ENCODE results near the gene MRPL41. TPM values are rescaled to one million over a fixed set of nuclear protein-coding genes. Genes with fewer than 3 reads are reported as not detected.
A peak's percentile ranks its signal among the peaks of the same experiment; 100 is the strongest.
"Not testable (repeated sequence)": the region's sequence is repeated elsewhere in the genome, so short reads cannot be mapped to it uniquely, and the experiment has no call there.

MRPL41 gene
- total and polyA plus RNA-seq, 11 donors = 118 to 847 (median 196) TPM

DNA sequence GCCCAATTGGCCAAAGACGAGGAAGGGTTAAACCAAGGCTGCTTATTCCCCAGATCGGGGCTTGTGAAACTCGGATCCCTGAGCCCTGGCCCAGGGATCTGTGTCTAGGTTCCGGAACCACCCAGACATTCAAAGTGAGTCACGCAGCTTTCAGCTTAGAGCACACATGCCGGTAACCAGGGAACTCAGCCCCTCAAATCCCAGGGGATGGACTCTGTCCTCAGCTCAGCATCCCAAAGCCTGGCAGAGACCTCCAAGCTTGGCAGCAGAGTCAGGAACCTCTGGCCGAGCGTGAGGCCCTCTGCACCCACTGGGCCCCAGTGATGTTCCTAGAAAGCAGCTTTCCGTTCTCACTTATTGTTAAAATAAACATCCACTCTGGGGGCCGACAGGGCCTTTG, 6.6 kb upstream of the MRPL41 start:
- DNase-seq (no peak), ATAC-seq (no peak)
- no peak for TF ChIP-seq POLR2A (IDR thresholded peaks at IDR 0.05)
- TF ChIP-seq, protein P1, sequence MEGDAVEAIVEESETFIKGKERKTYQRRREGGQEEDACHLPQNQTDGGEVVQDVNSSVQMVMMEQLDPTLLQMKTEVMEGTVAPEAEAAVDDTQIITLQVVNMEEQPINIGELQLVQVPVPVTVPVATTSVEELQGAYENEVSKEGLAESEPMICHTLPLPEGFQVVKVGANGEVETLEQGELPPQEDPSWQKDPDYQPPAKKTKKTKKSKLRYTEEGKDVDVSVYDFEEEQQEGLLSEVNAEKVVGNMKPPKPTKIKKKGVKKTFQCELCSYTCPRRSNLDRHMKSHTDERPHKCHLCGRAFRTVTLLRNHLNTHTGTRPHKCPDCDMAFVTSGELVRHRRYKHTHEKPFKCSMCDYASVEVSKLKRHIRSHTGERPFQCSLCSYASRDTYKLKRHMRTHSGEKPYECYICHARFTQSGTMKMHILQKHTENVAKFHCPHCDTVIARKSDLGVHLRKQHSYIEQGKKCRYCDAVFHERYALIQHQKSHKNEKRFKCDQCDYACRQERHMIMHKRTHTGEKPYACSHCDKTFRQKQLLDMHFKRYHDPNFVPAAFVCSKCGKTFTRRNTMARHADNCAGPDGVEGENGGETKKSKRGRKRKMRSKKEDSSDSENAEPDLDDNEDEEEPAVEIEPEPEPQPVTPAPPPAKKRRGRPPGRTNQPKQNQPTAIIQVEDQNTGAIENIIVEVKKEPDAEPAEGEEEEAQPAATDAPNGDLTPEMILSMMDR (IDR thresholded peaks at IDR 0.05) = no peak
- Histone ChIP-seq H3K4me1 (peaks cover 0 to 25% (median 7%) of the 10 kb centered on the region in 12 donors), H3K9me3 (peaks cover 0 to 6% (median 0%) of the 10 kb centered on the region in 12 donors), H3K27me3 (no peaks in the 10 kb centered on the region), H3K4me3 (no peak overlapping the region), H3K27ac (peak overlapping the region in 1 of 12 donors; percentile 5), H3K36me3 (peaks cover 0 to 26% (median 14%) of the 10 kb centered on the region in 9 donors)
- intact Hi-C loops (cut with DNase I) = no loop called here
- 71 to 91% (median 79%) methylated on average over 10 of the region's 10 CpGs for WGBS, 4 donors

GRCh38 chr9:137547687-137548543, 3.8 kb upstream of the MRPL41 start:
- no peak overlapping the region for H3K4me3 ChIP-seq
- peaks cover 0 to 6% (median 0%) of the 10 kb centered on the region in 12 donors for H3K9me3 ChIP-seq
- no peaks in the 10 kb centered on the region for H3K27me3 ChIP-seq
- intact Hi-C loops (cut with DNase I) = no loop called here
- WGBS, 4 donors = 82 to 92% (median 87%) methylated on average over 19 to 23 of the region's 23 CpGs
- TF ChIP-seq POLR2A (IDR thresholded peaks at IDR 0.05) = no peak
- TF ChIP-seq, protein P1 (IDR thresholded peaks at IDR 0.05) = no peak
- peaks cover 0 to 8% (median 2%) of the 10 kb centered on the region in 9 donors for H3K36me3 ChIP-seq
- peak in 1 of 5 donors; percentile 27 for DNase-seq
- H3K4me1 ChIP-seq = peaks cover 0 to 34% (median 14%) of the 10 kb centered on the region in 12 donors
- no peak for ATAC-seq
- H3K27ac ChIP-seq = no peak overlapping the region

GRCh38 chr9:137550231-137550621, 1.5 kb upstream of the MRPL41 start, which contains the start of gene PNPLA7:
PNPLA7 (minus strand) TSS chr9:137550402; CDS start chr9:137550197, 205 bp downstream.
- DNase-seq = peak; percentile 87 to 96 (median 91)
- Histone ChIP-seq H3K4me1 (peaks cover 0 to 31% (median 14%) of the 10 kb centered on the region in 12 donors), H3K27ac (peak within 1 kb of the TSS; percentile 84 to 99 (median 95)), H3K36me3 (peaks cover 0 to 23% (median 14%) of the 10 kb centered on the region in 9 donors), H3K9me3 (peaks cover 0 to 6% (median 0%) of the 10 kb centered on the region in 12 donors), H3K4me3 (peak within 1 kb of the TSS; percentile 61 to 93 (median 76)), H3K27me3 (no peaks in the 10 kb centered on the region)
- intact Hi-C loops (cut with DNase I) = no loop called here
- WGBS, 4 donors = 1 to 5% (median 3%) methylated on average over 2 to 13 of the region's 13 CpGs
- TF ChIP-seq, protein P1 (IDR thresholded peaks at IDR 0.05) = peak in 1 of 12 donors; percentile 7
- TF ChIP-seq POLR2A (IDR thresholded peaks at IDR 0.05) = peak in 1 of 2 donors; percentile 22
- ATAC-seq = peak; percentile 78 to 90 (median 86)

GRCh38 chr9:137550958-137551263, 768 bp upstream of the MRPL41 start:
- WGBS, 4 donors = 0 to 3% (median 2%) methylated on average over 9 to 17 of the region's 17 CpGs
- ATAC-seq = peak in 1 of 4 donors; percentile 0
- H3K27me3 ChIP-seq; DNase-seq; H3K9me3 ChIP-seq; intact Hi-C loops (cut with DNase I): not testable (repeated sequence)
- peaks cover 0 to 30% (median 21%) of the 10 kb centered on the region in 9 donors for H3K36me3 ChIP-seq
- H3K27ac ChIP-seq = peak overlapping the region; percentile 84 to 99 (median 95)
- peak overlapping the region; percentile 61 to 93 (median 76) for H3K4me3 ChIP-seq
- peaks cover 0 to 35% (median 14%) of the 10 kb centered on the region in 12 donors for H3K4me1 ChIP-seq
